HepG2 (cell line): ENCODE data around the gene SEMA4C. TPM values are rescaled to one million over a fixed set of nuclear protein-coding genes. Genes with fewer than 3 reads are reported as not detected.

Experiments
- ARNT2 ChIP-seq: sonication (generic); formaldehyde crosslinking; IDR thresholded peaks from 2 replicates; pipeline ENCODE4 v1.8.0; 2022; ENCODE audit warnings: mild to moderate bottlenecking, low read depth, missing genetic modification reagents, moderate library complexity
- DMAP1 ChIP-seq: IDR thresholded peaks from 2 replicates; pipeline ENCODE4 v1.6.1; 2016
- ETV5 ChIP-seq: IDR thresholded peaks from 2 replicates; pipeline ENCODE4 v1.6.1; 2018; ENCODE audit warnings: missing biosample characterization, missing genetic modification reagents, inconsistent platforms, borderline replicate concordance
- FOXK2 ChIP-seq: fragments of 450-650 bp; IDR thresholded peaks from 2 replicates; pipeline ENCODE4 v1.6.1; 2016
- HIC2 ChIP-seq: sonication (generic); formaldehyde crosslinking; IDR thresholded peaks from 2 replicates; pipeline ENCODE4 v1.9.0; 2022; ENCODE audit warnings: low read depth, missing genetic modification reagents
- JUN ChIP-seq: sonication (generic); formaldehyde crosslinking; IDR thresholded peaks from 2 replicates; pipeline ENCODE4 v1.4.0; 2020; ENCODE audit warnings: mild to moderate bottlenecking, missing genetic modification reagents
- MEIS2 ChIP-seq: sonication (generic); formaldehyde crosslinking; IDR thresholded peaks from 2 replicates; pipeline ENCODE4 v1.9.0; 2021; ENCODE audit warnings: mild to moderate bottlenecking, missing genetic modification reagents
- REPIN1 ChIP-seq: sonication (generic); formaldehyde crosslinking; IDR thresholded peaks from 2 replicates; pipeline ENCODE4 v1.8.0; 2022; ENCODE audit warnings: missing genetic modification reagents, low read depth, mild to moderate bottlenecking, borderline replicate concordance
- SIX4 ChIP-seq: sonication (generic); formaldehyde crosslinking; IDR thresholded peaks from 2 replicates; pipeline ENCODE4 v1.4.0; 2020; ENCODE audit warnings: missing genetic modification reagents
- SP4 ChIP-seq: sonication (generic); formaldehyde crosslinking; IDR thresholded peaks from 2 replicates; pipeline ENCODE4 v1.8.1; 2023; ENCODE audit warnings: mild to moderate bottlenecking, missing genetic modification reagents
- THAP11 ChIP-seq: IDR thresholded peaks from 2 replicates; pipeline ENCODE4 v1.6.1; 2016; ENCODE audit warnings: missing biosample characterization, missing genetic modification reagents
- TOE1 ChIP-seq: sonication (generic); formaldehyde crosslinking; IDR thresholded peaks from 2 replicates; pipeline ENCODE4 v1.4.0; 2020; ENCODE audit warnings: mild to moderate bottlenecking, missing genetic modification reagents
- ZBTB3 ChIP-seq: sonication (generic); formaldehyde crosslinking; IDR thresholded peaks from 2 replicates; pipeline ENCODE4 v1.4.0; 2020; ENCODE audit warnings: low read depth, mild to moderate bottlenecking, moderate library complexity, missing genetic modification reagents, borderline replicate concordance
- ZFAT ChIP-seq: sonication (generic); formaldehyde crosslinking; conservative IDR thresholded peaks from 2 replicates; pipeline ENCODE4 v1.8.1; 2023; ENCODE audit warnings: missing genetic modification reagents, inconsistent platforms
- ZNF296 ChIP-seq: sonication (generic); formaldehyde crosslinking; conservative IDR thresholded peaks from 2 replicates; pipeline ENCODE4 v1.5.0; 2020; ENCODE audit warnings: mild to moderate bottlenecking, missing genetic modification reagents
- ZNF30 ChIP-seq: sonication (generic); formaldehyde crosslinking; IDR thresholded peaks from 2 replicates; pipeline ENCODE4 v1.5.0; 2020; ENCODE audit warnings: mild to moderate bottlenecking, missing genetic modification reagents
- ZNF501 ChIP-seq: sonication (generic); formaldehyde crosslinking; IDR thresholded peaks from 2 replicates; pipeline ENCODE4 v1.5.1; 2020; ENCODE audit warnings: mild to moderate bottlenecking, moderate library complexity, missing genetic modification reagents
- ZNF556 ChIP-seq: sonication (generic); formaldehyde crosslinking; IDR thresholded peaks from 2 replicates; pipeline ENCODE4 v1.4.0; 2020; ENCODE audit warnings: mild to moderate bottlenecking, missing genetic modification reagents, borderline replicate concordance
- ZNF563 ChIP-seq: sonication (generic); formaldehyde crosslinking; IDR thresholded peaks from 2 replicates; pipeline ENCODE4 v1.8.0; 2022; ENCODE audit warnings: mild to moderate bottlenecking, moderate library complexity, missing genetic modification reagents
- ZNF607 ChIP-seq: sonication (generic); formaldehyde crosslinking; IDR thresholded peaks from 2 replicates; pipeline ENCODE4 v1.5.1; 2020; ENCODE audit warnings: missing genetic modification reagents, mild to moderate bottlenecking, borderline replicate concordance
- ZNF614 ChIP-seq: IDR thresholded peaks from 2 replicates; pipeline ENCODE4 v1.6.1; 2018; ENCODE audit warnings: missing biosample characterization, missing genetic modification reagents, inconsistent platforms, borderline replicate concordance
- ZNF724P ChIP-seq: sonication (generic); formaldehyde crosslinking; IDR thresholded peaks from 2 replicates; pipeline ENCODE4 v1.8.0; 2022; ENCODE audit warnings: missing genetic modification reagents, borderline replicate concordance
- ZNF841 ChIP-seq: sonication (generic); formaldehyde crosslinking; IDR thresholded peaks from 2 replicates; pipeline ENCODE4 v1.8.1; 2023; ENCODE audit warnings: missing genetic modification reagents, borderline replicate concordance
- polyA plus RNA-seq, 8 experiments: library from polyadenylated mRNA; depleted of rRNA in 3 of 8; stranded (reverse) in 7 of 8; unstranded in 1 of 8; fragments of >200 nt; fragmentation: Illumina TruSeq in 4 of 8; extraction: Trizol in 4 of 8; gene quantifications; 2 replicates each; pipeline versions ENCODE4 v1.2.1 to v1.2.3, GENCODE V29; 2011 to 2016; ENCODE audit warnings: low read depth in 4 of 8, missing spikeins in 1 of 8, mixed read lengths in 1 of 8; ENCODE audit not compliant: insufficient read depth in 1 of 8
- total RNA-seq, 5 experiments: library from RNA; depleted of rRNA; stranded (reverse); fragments of >200 nt; fragmentation: Illumina TruSeq; extraction: Trizol; gene quantifications; 2 replicates each; pipeline ENCODE4 v1.2.3, GENCODE V29; 2016; ENCODE audit warnings: low read depth in 1 of 5
- TF ChIP-seq, protein P1 (sequence below): sonication (generic); formaldehyde crosslinking; IDR thresholded peaks from 2 replicates; pipeline ENCODE4 v1.4.0; 2020; ENCODE audit warnings: missing genetic modification reagents, borderline replicate concordance
- TF ChIP-seq, protein P2 (sequence below): sonication (generic); formaldehyde crosslinking; IDR thresholded peaks from 2 replicates; pipeline ENCODE4 v1.8.1; 2023; ENCODE audit warnings: mild to moderate bottlenecking, missing genetic modification reagents, borderline replicate concordance

The SEMA4C gene
- total and polyA plus RNA-seq, 2 of the 13 experiments (the other 11 are each of a cell fraction or from before 2014, with no cell fraction given) = 25.9 to 46.6 TPM

- TF ChIP-seq HIC2 (CRISPR knock-in tag) (0 out of 2 replicates have a peak, but pooled peaks have one; percentile 18), ZNF556 (CRISPR knock-in tag) (peak; percentile 25; the same call in 1 of the 2 replicates), ZNF841 (CRISPR knock-in tag) (no peak; the same call in 1 of the 2 replicates), ZNF614 (CRISPR knock-in tag) (0 out of 2 replicates have a peak, but pooled peaks have one; percentile 5), ZNF30 (CRISPR knock-in tag) (no peak), MEIS2 (0 out of 2 replicates have a peak, but pooled peaks have one; percentile 31), ETV5 (peak; percentile 40; the same call in 1 of the 2 replicates), JUN (CRISPR knock-in tag) (0 out of 2 replicates have a peak, but pooled peaks have one; percentile 37), ZBTB3 (CRISPR knock-in tag) (peak; percentile 56; the same call in 1 of the 2 replicates), ARNT2 (CRISPR knock-in tag) (no peak), ZNF296 (0 out of 2 replicates have a peak, but pooled peaks have one; percentile 47), ZNF501 (peak; percentile 56), ZNF563 (peak; percentile 71; the same call in 1 of the 2 replicates), SIX4 (no peak; the same call in 1 of the 2 replicates), ZNF724P (CRISPR knock-in tag) (no peak), ZFAT (0 out of 2 replicates have a peak, but pooled peaks have one; percentile 34), ZNF607 (peak; percentile 50; the same call in 1 of the 2 replicates), SP4 (CRISPR knock-in tag) (peak; percentile 57; the same call in 1 of the 2 replicates), TOE1 (CRISPR knock-in tag) (no peak), REPIN1 (CRISPR knock-in tag) (no peak), THAP11 (CRISPR knock-in tag) (0 out of 2 replicates have a peak, but pooled peaks have one; percentile 18), DMAP1 (CRISPR knock-in tag) (peak; percentile 8), FOXK2 (no peak)
- TF ChIP-seq, protein P1, sequence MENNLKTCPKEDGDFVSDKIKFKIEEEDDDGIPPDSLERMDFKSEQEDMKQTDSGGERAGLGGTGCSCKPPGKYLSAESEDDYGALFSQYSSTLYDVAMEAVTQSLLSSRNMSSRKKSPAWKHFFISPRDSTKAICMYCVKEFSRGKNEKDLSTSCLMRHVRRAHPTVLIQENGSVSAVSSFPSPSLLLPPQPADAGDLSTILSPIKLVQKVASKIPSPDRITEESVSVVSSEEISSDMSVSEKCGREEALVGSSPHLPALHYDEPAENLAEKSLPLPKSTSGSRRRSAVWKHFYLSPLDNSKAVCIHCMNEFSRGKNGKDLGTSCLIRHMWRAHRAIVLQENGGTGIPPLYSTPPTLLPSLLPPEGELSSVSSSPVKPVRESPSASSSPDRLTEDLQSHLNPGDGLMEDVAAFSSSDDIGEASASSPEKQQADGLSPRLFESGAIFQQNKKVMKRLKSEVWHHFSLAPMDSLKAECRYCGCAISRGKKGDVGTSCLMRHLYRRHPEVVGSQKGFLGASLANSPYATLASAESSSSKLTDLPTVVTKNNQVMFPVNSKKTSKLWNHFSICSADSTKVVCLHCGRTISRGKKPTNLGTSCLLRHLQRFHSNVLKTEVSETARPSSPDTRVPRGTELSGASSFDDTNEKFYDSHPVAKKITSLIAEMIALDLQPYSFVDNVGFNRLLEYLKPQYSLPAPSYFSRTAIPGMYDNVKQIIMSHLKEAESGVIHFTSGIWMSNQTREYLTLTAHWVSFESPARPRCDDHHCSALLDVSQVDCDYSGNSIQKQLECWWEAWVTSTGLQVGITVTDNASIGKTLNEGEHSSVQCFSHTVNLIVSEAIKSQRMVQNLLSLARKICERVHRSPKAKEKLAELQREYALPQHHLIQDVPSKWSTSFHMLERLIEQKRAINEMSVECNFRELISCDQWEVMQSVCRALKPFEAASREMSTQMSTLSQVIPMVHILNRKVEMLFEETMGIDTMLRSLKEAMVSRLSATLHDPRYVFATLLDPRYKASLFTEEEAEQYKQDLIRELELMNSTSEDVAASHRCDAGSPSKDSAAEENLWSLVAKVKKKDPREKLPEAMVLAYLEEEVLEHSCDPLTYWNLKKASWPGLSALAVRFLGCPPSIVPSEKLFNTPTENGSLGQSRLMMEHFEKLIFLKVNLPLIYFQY (CRISPR knock-in tag) = peak; percentile 53
- TF ChIP-seq, protein P2, sequence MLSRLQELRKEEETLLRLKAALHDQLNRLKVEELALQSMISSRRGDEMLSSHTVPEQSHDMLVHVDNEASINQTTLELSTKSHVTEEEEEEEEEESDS = no peak
These were observed at the start of gene SEMA4C (continued) for GRCh38 chr2:96869822-96870625.
